ENCODE results near the gene NOL8. TPM values are rescaled to one million over a fixed set of nuclear protein-coding genes. Genes with fewer than 3 reads are reported as not detected.

Gene NOL8
- total RNA-seq, 1 experiment from 2014 or later, result 48.4 TPM

GRCh38 chr9:92247981-92248380 is 77.2 kb downstream of the NOL8 start:
- Mint-ChIP-seq H3K4me1 (no peaks in the 10 kb centered on the region), H3K4me3 (no peak overlapping the region), H3K27ac (no peak overlapping the region), H3K9me3 (no peaks in the 10 kb centered on the region), H3K27me3 (ENCODE audit: low read depth) (no peaks in the 10 kb centered on the region), H3K36me3 (ENCODE audit: insufficient read depth in 1 of 3, low read depth in 3 of 3) (peaks cover 56 to 93% (median 93%) of the 10 kb centered on the region in 3 experiments)
- no peak overlapping the region for H2AFZ ChIP-seq (ENCODE audit: low read length)
- H2BK12ac ChIP-seq (ENCODE audit: insufficient read length, low read depth, low read length), result no peak overlapping the region
- no peak overlapping the region for H3K14ac ChIP-seq (ENCODE audit: insufficient read depth, low read length)
- H3K79me2 ChIP-seq (ENCODE audit: insufficient read depth, low read length), result no peaks in the 10 kb centered on the region
- no peak overlapping the region for H3K23ac ChIP-seq (ENCODE audit: insufficient read length, low read depth, low read length)
- no peak overlapping the region for H3K9ac ChIP-seq (ENCODE audit: extremely low read depth, insufficient read length, low read length)
- H4K91ac ChIP-seq (ENCODE audit: insufficient read length, low read depth, low read length), result no peak overlapping the region
- no peak overlapping the region for H3T11ph ChIP-seq (ENCODE audit: low read length)
- H3K56ac ChIP-seq (ENCODE audit: insufficient read length, low read depth, low read length), result no peak overlapping the region
- H3K18ac ChIP-seq (ENCODE audit: insufficient read length, low read depth, low read length), result no peak overlapping the region
- DNase-seq, result no peak
- H3K27me3 ChIP-seq (ENCODE audit: insufficient read depth, low read length), result no peaks in the 10 kb centered on the region
- H2BK15ac ChIP-seq (ENCODE audit: low read depth, low read length), result no peak overlapping the region
- no peaks in the 10 kb centered on the region for H4K20me1 ChIP-seq (ENCODE audit: control insufficient read depth, insufficient read depth, insufficient read length)
- no peak for TF ChIP-seq CTCF (conservative IDR thresholded peaks at IDR 0.05)
- no peak overlapping the region for H2AK5ac ChIP-seq (ENCODE audit: insufficient read length, low read length)
- no peak overlapping the region for H2BK5ac ChIP-seq (ENCODE audit: insufficient read length, low read length)
- H4K8ac ChIP-seq (replicated peaks; ENCODE audit: insufficient read length, low read depth, low read length), result no peak overlapping the region
- no peaks in the 10 kb centered on the region for H3K9me3 ChIP-seq (ENCODE audit: control insufficient read depth, low read depth, low read length)
- no peak overlapping the region for H2BK20ac ChIP-seq (ENCODE audit: low read depth, low read length, poor library complexity, severe bottlenecking)
- no peaks in the 10 kb centered on the region for H3K23me2 ChIP-seq (ENCODE audit: insufficient read length, low read depth, low read length, poor library complexity, severe bottlenecking)
- H3K4me1 ChIP-seq (ENCODE audit: insufficient read depth, low read length), result no peaks in the 10 kb centered on the region
- no CpG with 5 or more reads among the region's 3 CpGs for WGBS (ENCODE audit: extremely low coverage, insufficient read length, low lambda C conversion rate)
- H2BK120ac ChIP-seq (ENCODE audit: low read depth, low read length, poor library complexity, severe bottlenecking), result no peak overlapping the region
- H3K27ac ChIP-seq (ENCODE audit: insufficient read length, low read depth, low read length), result no peak overlapping the region
- H3K79me1 ChIP-seq (ENCODE audit: insufficient read depth, low read depth, low read length, poor library complexity, severe bottlenecking), result no peaks in the 10 kb centered on the region
- no peak overlapping the region for H3K4ac ChIP-seq (ENCODE audit: low read depth, low read length)
- no peak overlapping the region for H4K5ac ChIP-seq (ENCODE audit: insufficient read length, low read depth, low read length)
- H3K4me2 ChIP-seq (ENCODE audit: insufficient read depth, insufficient read length, low read length), result no peak overlapping the region

Small RNA genes within 50 kb of the gene (microRNA-seq; reads per million reads assigned to microRNA genes)
- 0.93 reads per million for gene MIR3651 (ENCODE audit: borderline microRNAs expressed)

Other genes starting within 250 kb of the NOL8 start
- 70.5 and 73.5 TPM in 2 replicates for gene SPTLC1, start 209.9 kb downstream of the NOL8 start, total RNA-seq (2021)
- 222 and 234 TPM in 2 replicates for gene IARS1, start 31.7 kb downstream of the NOL8 start, total RNA-seq (2021)
- gene CENPP, start 603 bp upstream of the NOL8 start, total RNA-seq (2021), result 8.9 and 9.1 TPM in 2 replicates
- gene OGN, start 79.2 kb upstream of the NOL8 start, total RNA-seq (2021), result not detected in 2 replicates
- not detected in 2 replicates for gene OMD, start 99.1 kb upstream of the NOL8 start, total RNA-seq (2021)
- not detected in 2 replicates for gene ASPN, start 157.2 kb upstream of the NOL8 start, total RNA-seq (2021)
- gene ECM2, start 210.6 kb upstream of the NOL8 start, total RNA-seq (2021), result not detected in 2 replicates

Data from H9 (cell line).